GM12801 (cell line): ENCODE data around the gene ITSN1.

Experiments used
- CTCF ChIP-seq: IDR thresholded peaks from one replicate; pipeline ENCODE4 v1.5.1; 2011; ENCODE audit warnings: control low read depth; ENCODE audit not compliant: insufficient read length; ENCODE audit errors: extremely low read depth

The ITSN1 gene

GRCh38 chr21:33655588-33656221 is 13.4 kb downstream of the ITSN1 start:
- no peak for TF ChIP-seq CTCF

- TF ChIP-seq CTCF: no peak
Measured at GRCh38 chr21:33657124-33657820, 15.0 kb downstream of the ITSN1 start.

DNA sequence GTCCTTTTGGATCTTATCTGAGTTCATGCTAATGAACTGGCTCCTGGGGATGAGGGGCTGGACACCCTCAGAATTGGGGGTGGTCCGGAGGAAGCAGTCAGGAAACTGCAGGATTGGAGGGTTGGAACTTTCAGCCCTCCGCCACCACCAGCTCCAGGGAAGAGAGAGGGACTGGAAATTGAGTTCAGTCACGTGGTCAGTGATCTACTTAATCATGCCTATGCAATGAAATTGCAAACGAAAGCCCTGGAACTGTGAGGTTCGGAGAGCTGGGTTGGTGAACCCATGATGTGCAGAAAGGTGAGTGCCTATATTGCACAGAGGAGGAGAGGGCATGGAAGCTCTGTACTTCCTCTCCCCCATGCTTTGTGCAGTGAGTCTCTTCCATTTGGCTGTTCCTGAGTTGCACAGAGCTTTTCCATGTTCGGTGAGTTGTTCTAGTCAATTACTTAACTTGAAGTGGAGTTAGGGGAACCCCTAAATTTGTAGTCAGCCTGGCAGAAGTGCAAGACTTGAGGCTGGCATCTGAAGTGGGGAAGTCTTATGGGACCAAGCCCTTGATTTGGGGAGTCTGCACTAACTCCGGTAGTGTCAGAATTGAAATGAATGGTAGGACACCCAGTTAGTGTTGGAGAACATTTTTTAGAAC is 16.7 kb downstream of the ITSN1 start:
- TF ChIP-seq CTCF: no peak

DNA sequence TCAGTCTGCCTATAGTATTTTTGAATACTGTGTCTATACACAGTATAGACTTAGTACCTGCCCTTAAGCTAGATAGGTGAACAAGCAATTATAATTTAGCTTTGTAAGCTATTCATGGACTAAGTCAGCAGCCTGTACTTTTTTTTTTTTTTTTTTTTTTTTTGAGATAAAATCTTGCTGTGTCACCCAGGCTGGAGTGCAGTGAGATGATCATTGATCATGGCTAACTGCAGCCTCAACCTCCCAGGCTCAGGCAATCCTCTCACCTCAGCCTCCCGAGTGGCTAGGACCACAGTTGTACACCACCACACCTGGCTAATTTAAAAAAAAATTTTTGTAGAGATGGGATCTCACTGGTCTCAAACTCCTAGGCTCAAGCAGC is 17.3 kb downstream of the ITSN1 start:
- TF ChIP-seq CTCF: no peak

GRCh38 chr21:33660406-33660805 is 18.1 kb downstream of the ITSN1 start:
- no peak for TF ChIP-seq CTCF

- no peak for TF ChIP-seq CTCF
Measured at GRCh38 chr21:33661146-33661545, 18.8 kb downstream of the ITSN1 start.

GRCh38 chr21:33662046-33662445 is 19.7 kb downstream of the ITSN1 start:
- no peak for TF ChIP-seq CTCF
